ENCODE measurements around the gene KDM2B.
"Not testable (repeated sequence)": the region's sequence is repeated elsewhere in the genome, so short reads cannot be mapped to it uniquely, and the experiment has no call there.

KDM2B gene

DNA sequence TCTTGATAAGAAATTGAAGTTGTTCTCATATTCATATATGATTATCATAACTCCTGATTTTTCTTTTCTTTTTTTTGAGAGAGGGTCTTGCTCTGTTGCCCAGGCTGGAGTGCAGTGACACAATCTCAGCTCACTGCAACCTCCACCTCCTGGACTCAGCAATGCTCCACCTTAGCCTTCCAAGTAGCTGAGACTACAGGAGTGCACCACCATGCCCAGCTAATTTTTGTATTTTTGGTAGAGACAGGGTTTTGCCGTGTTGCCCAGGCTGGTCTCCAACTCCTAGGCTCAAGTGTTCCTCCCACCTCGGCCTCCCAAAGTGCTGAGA, 2.5 kb upstream of the KDM2B start:
- not testable (repeated sequence) for DNase-seq (ENCODE audit: low read depth)

DNA sequence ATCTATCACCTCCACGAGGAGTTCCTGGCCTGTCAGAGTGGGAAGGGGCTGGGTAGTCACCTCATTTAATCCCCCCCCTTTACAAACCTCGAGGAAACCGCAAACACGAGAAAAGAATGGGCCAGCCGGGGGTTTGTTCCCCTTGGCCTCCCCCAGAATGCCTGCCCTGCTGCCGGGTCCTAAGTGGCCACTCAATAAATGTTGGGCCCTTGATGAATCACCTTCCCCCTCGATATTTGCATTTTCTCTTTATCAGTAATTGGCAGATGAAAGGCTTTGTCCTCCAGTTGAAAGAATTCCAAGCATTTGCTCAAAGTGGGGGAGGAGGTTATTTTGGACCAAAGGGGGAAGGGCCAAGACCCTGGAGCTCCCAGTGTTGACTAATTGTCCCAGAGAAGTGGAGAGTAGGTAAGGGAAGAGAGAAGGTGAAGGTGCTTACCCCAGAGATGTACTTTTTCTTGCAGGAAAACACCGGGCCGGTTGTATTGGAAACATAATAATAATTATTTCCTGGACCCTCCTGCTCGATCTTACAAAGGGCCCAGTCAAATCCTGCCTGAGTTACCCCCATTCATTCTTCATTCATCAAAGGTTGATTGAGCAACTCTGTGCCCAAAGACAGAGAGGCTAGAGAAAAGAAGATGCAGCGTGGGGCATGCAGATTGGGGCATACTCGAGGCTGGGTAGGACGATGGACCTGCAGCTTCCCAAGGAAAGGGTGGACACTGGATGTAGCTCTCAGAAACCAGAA, 1.9 kb upstream of the KDM2B start:
- DNase-seq (ENCODE audit: low read depth): no peak

DNA sequence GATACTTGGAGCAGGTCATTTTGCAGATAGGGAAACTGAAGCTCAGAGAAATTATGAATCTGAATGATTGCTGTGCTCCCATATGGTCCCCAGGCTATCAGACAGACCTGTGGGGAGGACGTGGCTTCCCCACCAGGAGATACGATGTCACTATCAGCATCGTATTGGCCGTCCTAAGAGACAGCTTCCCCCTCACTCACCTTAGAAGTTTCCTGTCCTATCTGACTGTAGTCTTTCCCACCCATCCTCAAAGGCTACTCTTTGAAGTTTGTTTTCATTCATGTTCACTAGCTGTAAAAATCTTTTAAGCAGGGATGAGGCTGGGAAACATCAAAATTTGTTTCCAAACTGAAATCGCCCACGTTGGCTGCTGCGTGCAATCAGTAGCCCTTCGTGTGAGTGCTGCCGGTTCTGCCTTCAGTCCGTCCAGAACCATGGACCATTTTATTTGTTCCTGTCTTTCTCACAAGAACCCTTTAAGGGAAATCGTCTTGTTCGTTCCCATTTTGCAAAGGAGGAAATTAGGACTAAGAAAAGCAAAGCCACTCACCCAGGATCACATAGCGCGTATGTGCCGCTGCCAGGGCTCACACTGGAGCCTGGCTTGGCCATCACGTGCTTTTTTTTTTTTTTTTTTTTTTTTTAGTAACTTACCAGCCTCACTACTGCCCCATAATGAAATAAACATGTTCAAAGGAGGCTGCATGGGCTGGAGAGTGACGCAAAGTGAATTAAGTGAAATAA, 1.0 kb upstream of the KDM2B start:
- no peak for DNase-seq (ENCODE audit: low read depth)

- peak; percentile 57 for DNase-seq (ENCODE audit: low read depth)
Measured at GRCh38 chr12:121579981-121580868, 598 bp downstream of the KDM2B start.

- DNase-seq (ENCODE audit: low read depth): no peak
Measured at GRCh38 chr12:121579190-121579791, 1.5 kb downstream of the KDM2B start.

DNA sequence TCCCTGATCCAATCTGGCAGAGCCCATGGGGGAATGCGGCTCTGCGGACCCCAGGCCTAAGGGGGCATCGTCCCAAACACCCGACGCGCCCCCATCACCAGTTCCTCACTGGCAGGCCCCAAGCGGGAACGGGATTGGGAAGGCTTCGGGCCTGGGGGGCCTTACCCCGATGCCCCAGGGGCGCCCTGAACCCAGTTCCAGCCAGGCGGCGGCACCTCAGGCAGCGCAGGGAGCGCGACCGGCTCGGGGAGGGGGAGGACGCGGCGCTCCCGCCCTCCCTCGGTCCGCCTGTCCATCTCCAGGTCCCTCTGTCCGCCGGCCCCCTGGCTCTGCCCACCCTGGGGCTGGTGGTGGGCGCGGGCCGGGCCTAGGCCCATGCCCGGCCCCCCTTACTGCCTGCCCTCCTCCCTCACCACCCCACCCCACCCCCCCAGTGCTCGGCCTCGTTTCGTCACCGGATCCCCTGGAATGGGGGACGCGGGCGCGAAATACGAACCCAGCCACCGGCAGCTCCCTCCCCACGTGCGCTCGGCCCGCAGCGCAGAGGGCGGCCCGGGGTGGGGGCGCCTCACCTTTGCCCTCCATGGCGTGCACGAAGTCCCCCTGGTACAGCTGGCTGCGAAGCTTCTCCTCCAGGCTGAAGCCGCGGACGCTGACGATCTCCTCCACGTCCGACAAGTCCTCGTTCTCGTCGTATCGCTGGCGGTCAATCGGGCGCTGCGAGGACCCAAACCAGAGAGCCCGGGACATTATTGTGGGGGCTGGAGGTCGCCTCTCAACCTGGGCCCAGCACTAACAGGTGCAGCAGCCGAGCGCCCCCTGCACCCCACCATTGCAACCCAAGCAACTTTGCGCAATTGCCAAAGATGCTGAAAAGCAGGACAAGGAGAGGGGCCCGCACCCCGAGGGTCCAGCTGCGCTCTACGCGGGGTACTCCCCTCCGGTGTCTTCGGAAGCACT, 2.3 kb downstream of the KDM2B start:
- DNase-seq (ENCODE audit: low read depth): no peak

DNA sequence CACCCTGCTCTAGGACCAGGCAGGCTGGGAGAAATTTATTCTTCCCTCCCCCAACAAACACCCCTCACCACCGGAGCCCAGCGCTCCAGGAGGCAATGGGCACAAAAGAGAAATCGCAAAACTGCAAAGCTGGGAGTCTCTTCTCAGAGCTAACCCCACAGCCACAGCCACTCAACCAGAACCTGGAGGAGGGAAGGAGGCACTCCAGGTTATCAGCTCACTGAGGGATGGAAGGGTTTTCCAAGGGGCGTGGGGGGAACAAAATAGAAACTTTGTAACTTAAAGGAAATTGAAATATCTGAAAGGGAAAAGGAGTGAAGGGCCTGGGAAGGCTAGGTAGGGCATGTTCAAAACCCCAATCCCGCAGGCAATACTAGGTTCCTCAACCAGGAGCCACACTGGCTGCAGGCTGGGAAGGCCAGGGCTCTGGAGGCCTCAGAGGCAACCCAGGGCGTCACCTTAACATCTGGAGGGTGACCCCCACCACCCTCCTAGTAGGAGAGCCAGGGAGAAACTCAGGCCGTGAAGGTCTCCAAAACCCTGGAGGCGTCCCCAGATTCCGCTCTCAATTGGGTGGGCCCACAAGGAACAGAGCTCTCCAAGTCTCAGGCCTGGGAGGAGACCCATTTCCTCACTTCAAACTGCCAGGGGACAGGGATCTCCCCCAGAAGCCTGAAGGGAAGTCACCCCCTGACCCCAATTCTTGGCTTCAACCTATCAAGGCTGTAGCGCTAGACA, 3.2 kb downstream of the KDM2B start:
- DNase-seq (ENCODE audit: low read depth): no peak

- DNase-seq (ENCODE audit: low read depth): no peak
Measured at GRCh38 chr12:121576851-121577391, 3.9 kb downstream of the KDM2B start.

- no peak for DNase-seq (ENCODE audit: low read depth)
Measured at GRCh38 chr12:121575952-121576625, 4.7 kb downstream of the KDM2B start.

GRCh38 chr12:121575051-121575450, 5.8 kb downstream of the KDM2B start:
- no peak for DNase-seq (ENCODE audit: low read depth)

DNA sequence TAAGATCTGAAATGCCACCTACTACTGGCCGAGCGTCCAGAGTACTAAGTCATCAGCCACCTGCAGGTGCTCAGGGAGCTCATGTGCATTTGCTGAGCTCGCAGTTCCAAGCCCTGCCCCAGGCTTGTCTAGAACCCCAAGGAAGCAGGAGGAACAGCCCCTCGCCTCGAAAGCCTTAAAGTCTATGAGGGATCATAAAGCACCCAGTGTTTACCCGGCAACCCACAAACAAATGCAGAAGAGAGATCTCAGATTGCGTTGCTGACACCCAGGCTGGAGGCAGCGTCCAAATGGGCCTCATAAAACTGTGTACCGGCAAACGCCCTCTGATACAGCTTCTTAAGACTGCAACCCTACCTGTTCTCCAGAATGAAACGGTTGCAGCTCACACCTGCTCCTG, 6.8 kb downstream of the KDM2B start:
- no peak for DNase-seq (ENCODE audit: low read depth)

- DNase-seq (ENCODE audit: low read depth): no peak
Measured at GRCh38 chr12:121571920-121572319, 8.9 kb downstream of the KDM2B start.

DNA sequence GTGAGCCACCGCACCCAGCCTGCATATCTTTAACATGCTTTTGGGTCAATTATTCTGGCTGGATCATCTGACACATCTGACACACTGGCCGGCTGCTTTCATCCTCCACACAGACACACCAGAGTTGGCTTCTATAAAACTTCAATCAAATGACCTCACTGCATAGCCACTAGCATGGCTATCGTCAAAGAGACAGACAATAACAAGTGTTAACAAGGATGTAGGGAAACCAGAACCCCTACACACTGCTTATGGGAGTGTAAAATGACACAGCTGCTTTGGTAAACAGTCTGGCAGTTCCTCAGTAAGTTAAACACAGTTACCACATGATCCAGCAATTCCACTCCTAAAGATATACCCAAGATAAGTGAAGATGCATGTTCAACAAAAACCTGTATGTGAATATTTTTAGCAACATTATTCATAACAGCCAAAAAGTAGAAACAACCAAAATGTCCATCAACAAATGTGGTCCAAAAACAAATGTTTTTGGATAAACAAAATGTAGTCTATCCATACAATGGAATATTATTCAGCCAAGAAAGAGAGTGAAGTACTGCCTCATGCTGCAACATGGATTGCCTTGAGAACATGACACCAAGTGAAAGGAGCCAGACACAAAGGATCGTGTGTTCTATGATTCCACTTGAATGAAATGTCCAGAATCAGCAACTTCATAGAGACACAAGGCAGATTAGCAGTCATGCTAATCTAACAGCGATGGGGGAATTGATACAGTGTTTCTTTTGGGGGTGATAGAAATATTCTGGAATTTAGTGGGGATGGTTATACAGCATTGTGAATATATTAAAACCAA, 10.1 kb downstream of the KDM2B start:
- no peak for DNase-seq (ENCODE audit: low read depth)

GRCh38 chr12:121568971-121569751, 11.7 kb downstream of the KDM2B start:
- DNase-seq (ENCODE audit: low read depth): no peak

DNA sequence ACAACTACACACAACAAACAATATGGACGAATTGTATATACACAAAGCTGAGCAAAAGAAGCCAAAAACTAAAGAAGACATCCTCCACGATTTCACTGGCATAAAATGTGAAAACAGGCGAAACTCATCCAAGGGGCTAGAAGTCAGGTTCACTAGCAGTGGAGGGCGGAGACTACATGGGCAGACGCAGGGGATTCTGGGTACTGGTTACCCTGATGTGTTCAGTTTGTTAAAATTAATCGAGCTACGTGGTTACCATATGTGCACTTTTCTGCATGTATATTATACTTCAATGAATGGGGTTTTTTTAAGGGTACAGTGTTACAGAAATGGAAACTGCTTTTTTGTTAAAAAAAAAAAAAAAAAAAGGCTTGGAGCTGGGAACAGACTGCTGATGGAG, 12.3 kb downstream of the KDM2B start:
- no peak for DNase-seq (ENCODE audit: low read depth)

DNA sequence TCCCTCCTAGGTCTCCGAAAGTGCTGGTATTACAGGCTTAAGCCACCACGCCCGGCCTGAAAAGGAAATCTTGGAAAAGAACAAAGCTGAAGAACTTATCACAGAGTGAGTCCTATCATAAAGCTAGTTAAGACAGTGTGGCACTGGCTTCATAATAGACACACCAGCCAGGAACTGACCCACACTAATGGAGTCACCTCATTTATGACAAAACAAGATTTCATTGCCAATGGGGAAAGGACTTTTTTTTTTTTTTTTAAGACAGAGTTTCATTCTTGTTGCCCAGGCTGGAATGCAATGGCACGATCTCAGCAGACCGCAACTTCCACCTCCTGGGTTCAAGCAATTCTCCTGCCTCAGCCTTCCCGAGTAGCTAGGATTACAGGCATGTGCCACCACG, 15.7 kb downstream of the KDM2B start:
- no peak for DNase-seq (ENCODE audit: low read depth)

DNA sequence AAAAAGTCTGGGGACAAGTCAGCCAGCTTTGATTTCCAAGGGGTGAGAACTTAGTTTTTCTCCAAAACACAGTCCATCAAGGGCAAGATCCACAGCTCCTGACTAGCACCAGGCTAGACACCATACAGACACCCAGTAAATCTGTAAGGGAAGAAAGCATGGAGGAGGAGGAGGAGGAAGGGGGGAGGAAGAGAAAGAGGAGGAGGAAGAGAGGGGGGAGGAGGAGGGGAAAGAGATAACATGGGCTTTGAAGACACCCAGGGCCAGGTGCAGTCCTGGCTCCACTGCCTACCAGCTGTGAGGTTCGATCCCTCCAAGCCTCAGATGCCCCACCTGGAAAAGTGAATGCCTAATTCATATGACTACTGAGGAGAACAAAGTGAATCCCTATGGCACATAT, 18.3 kb downstream of the KDM2B start:
- DNase-seq (ENCODE audit: low read depth): no peak

DNA sequence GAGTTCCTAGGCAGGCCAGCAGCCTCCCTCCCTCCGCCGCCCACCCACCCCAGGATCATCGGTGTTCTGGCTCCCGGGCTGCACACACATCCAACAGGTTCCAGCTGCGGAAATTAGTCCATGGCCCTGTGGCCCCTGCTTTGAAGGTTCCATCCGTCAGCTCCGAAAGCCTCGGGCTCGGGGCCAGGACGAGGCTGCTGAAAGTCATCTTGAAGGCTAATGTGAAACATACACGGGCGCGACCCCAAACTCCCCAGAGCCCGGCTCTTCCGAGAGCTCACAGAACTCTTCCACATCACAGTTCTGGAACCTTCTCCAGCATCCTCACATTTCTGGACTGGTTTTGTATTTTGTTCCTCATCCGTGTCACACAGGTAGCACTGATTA, 19.8 kb downstream of the KDM2B start:
- no peak for DNase-seq (ENCODE audit: low read depth)
